ENCODE results near the gene DNAI2.

The DNAI2 gene

GRCh38 chr17:74235040-74235581 lies 38.9 kb upstream of the DNAI2 start:
- H3K79me2 ChIP-seq (ENCODE audit: insufficient read depth, low read length): no peaks in the 10 kb centered on the region
- H3K9ac ChIP-seq (ENCODE audit: low read depth, low read length, poor library complexity, severe bottlenecking): no peak overlapping the region
- no peak overlapping the region for H3K4me3 ChIP-seq (ENCODE audit: low read length, poor library complexity, severe bottlenecking)
- no peaks in the 10 kb centered on the region for H3K27me3 ChIP-seq (ENCODE audit: insufficient read depth, low read length, poor library complexity, severe bottlenecking)
- TF ChIP-seq EZH2phosphoT487 (IDR thresholded peaks at IDR 0.05; ENCODE audit: borderline replicate concordance): no peak
- TF ChIP-seq CTCF (conservative IDR thresholded peaks at IDR 0.05; ENCODE audit: low read length): no peak
- H3K9me3 ChIP-seq (ENCODE audit: insufficient read depth, low read depth, low read length): no peaks in the 10 kb centered on the region
- H4K20me1 ChIP-seq (ENCODE audit: insufficient read depth, low read length, poor library complexity, severe bottlenecking): no peaks in the 10 kb centered on the region
- no peaks in the 10 kb centered on the region for H3K4me1 ChIP-seq (ENCODE audit: insufficient read depth, low read length, poor library complexity, severe bottlenecking)
- H3F3A ChIP-seq (ENCODE audit: low read depth): no peaks in the 10 kb centered on the region
- no peaks in the 10 kb centered on the region for H3K36me3 ChIP-seq (ENCODE audit: insufficient read depth, low read length)
- H3K9me2 ChIP-seq (replicated peaks; ENCODE audit: low read depth, low read length): no peaks in the 10 kb centered on the region
- H3K4me2 ChIP-seq (ENCODE audit: low read depth, low read length, poor library complexity, severe bottlenecking): no peak overlapping the region
- H2AFZ ChIP-seq (ENCODE audit: low read length): no peak overlapping the region

GRCh38 chr17:74235911-74236371 lies 38.1 kb upstream of the DNAI2 start:
- Histone ChIP-seq H3K4me1 (ENCODE audit: insufficient read depth, low read length, poor library complexity, severe bottlenecking) (no peaks in the 10 kb centered on the region), H3K79me2 (ENCODE audit: insufficient read depth, low read length) (no peaks in the 10 kb centered on the region), H3K9ac (ENCODE audit: low read depth, low read length, poor library complexity, severe bottlenecking) (no peak overlapping the region), H2AFZ (ENCODE audit: low read length) (no peak overlapping the region), H3K4me3 (ENCODE audit: low read length, poor library complexity, severe bottlenecking) (no peak overlapping the region), H3K36me3 (ENCODE audit: insufficient read depth, low read length) (no peaks in the 10 kb centered on the region), H4K20me1 (ENCODE audit: insufficient read depth, low read length, poor library complexity, severe bottlenecking) (no peaks in the 10 kb centered on the region), H3K27me3 (ENCODE audit: insufficient read depth, low read length, poor library complexity, severe bottlenecking) (no peaks in the 10 kb centered on the region), H3K9me2 (replicated peaks; ENCODE audit: low read depth, low read length) (no peaks in the 10 kb centered on the region), H3K9me3 (ENCODE audit: insufficient read depth, low read depth, low read length) (no peaks in the 10 kb centered on the region), H3F3A (ENCODE audit: low read depth) (no peaks in the 10 kb centered on the region), H3K4me2 (ENCODE audit: low read depth, low read length, poor library complexity, severe bottlenecking) (no peak overlapping the region)
- TF ChIP-seq EZH2phosphoT487 (IDR thresholded peaks at IDR 0.05; ENCODE audit: borderline replicate concordance) (no peak), CTCF (conservative IDR thresholded peaks at IDR 0.05; ENCODE audit: low read length) (no peak)

GRCh38 chr17:74237321-74237720 lies 36.7 kb upstream of the DNAI2 start:
- H3K4me1 ChIP-seq (ENCODE audit: insufficient read depth, low read length, poor library complexity, severe bottlenecking): no peaks in the 10 kb centered on the region
- no peaks in the 10 kb centered on the region for H3K79me2 ChIP-seq (ENCODE audit: insufficient read depth, low read length)
- no peaks in the 10 kb centered on the region for H3K9me2 ChIP-seq (replicated peaks; ENCODE audit: low read depth, low read length)
- no peak overlapping the region for H3K9ac ChIP-seq (ENCODE audit: low read depth, low read length, poor library complexity, severe bottlenecking)
- H4K20me1 ChIP-seq (ENCODE audit: insufficient read depth, low read length, poor library complexity, severe bottlenecking): no peaks in the 10 kb centered on the region
- no peaks in the 10 kb centered on the region for H3K9me3 ChIP-seq (ENCODE audit: insufficient read depth, low read depth, low read length)
- no peak overlapping the region for H3K4me3 ChIP-seq (ENCODE audit: low read length, poor library complexity, severe bottlenecking)
- H3K27me3 ChIP-seq (ENCODE audit: insufficient read depth, low read length, poor library complexity, severe bottlenecking): no peaks in the 10 kb centered on the region
- no peaks in the 10 kb centered on the region for H3F3A ChIP-seq (ENCODE audit: low read depth)
- no peak for TF ChIP-seq CTCF (conservative IDR thresholded peaks at IDR 0.05; ENCODE audit: low read length)
- no peak for TF ChIP-seq EZH2phosphoT487 (IDR thresholded peaks at IDR 0.05; ENCODE audit: borderline replicate concordance)
- H3K4me2 ChIP-seq (ENCODE audit: low read depth, low read length, poor library complexity, severe bottlenecking): no peak overlapping the region
- no peaks in the 10 kb centered on the region for H3K36me3 ChIP-seq (ENCODE audit: insufficient read depth, low read length)
- no peak overlapping the region for H2AFZ ChIP-seq (ENCODE audit: low read length)

Data from Loucy (cell line).